OCI-LY1 (cell line): Measurements from ENCODE around the gene CDH4.

Experiments
- H2AFZ ChIP-seq: fragments of 200-600 bp; sonication (generic), shearing (Covaris generic); 2 replicates; pipeline ENCODE4 v1.6.0; 2014; ENCODE audit warnings: antibody characterized with exemption, mild to moderate bottlenecking, low read length
- H3F3A ChIP-seq: fragments of 200-600 bp; sonication (generic), shearing (Covaris generic); 2 replicates; pipeline ENCODE4 v1.6.0; 2014; ENCODE audit warnings: mild to moderate bottlenecking, antibody characterized with exemption, low read length, moderate library complexity; ENCODE audit not compliant: insufficient read depth
- H3K27ac ChIP-seq: fragments of 200-600 bp; sonication (generic); 2 replicates; pipeline ENCODE4 v1.5.1; 2014; ENCODE audit warnings: low read length, mixed run types, mild to moderate bottlenecking, low read depth; ENCODE audit not compliant: poor library complexity, severe bottlenecking
- H3K27me3 ChIP-seq: fragments of 200-600 bp; sonication (generic); 2 replicates; pipeline ENCODE4 v1.6.0; 2014; ENCODE audit warnings: antibody characterized with exemption, mild to moderate bottlenecking, low read length, moderate library complexity; ENCODE audit not compliant: insufficient read depth
- H3K36me3 ChIP-seq: fragments of 200-600 bp; sonication (generic); 2 replicates; pipeline ENCODE4 v1.6.1; 2014; ENCODE audit warnings: mild to moderate bottlenecking, antibody characterized with exemption, low read length, moderate library complexity, mixed read lengths; ENCODE audit not compliant: insufficient read depth
- H3K4me1 ChIP-seq: fragments of 200-600 bp; sonication (generic); 2 replicates; pipeline ENCODE4 v1.5.1; 2014; ENCODE audit warnings: mild to moderate bottlenecking, low read length, moderate library complexity; ENCODE audit not compliant: insufficient read depth, severe bottlenecking
- H3K4me2 ChIP-seq: fragments of 200-600 bp; sonication (generic), shearing (Covaris generic); 2 replicates; pipeline ENCODE4 v1.6.1; 2014; ENCODE audit warnings: low read length
- H3K4me3 ChIP-seq: fragments of 200-600 bp; sonication (generic); 2 replicates; pipeline ENCODE4 v1.5.1; 2014; ENCODE audit warnings: low read length, low read depth, mild to moderate bottlenecking, mixed read lengths; ENCODE audit not compliant: poor library complexity, severe bottlenecking
- H3K79me2 ChIP-seq: fragments of 200-600 bp; shearing (Covaris generic); 2 replicates; pipeline ENCODE4 v1.6.1; 2016; ENCODE audit warnings: mixed run types, low read length, mixed read lengths; ENCODE audit not compliant: insufficient read depth
- H3K9ac ChIP-seq: fragments of 200-600 bp; sonication (generic), shearing (Covaris generic); 2 replicates; pipeline ENCODE4 v1.6.1; 2014; ENCODE audit warnings: mild to moderate bottlenecking, low read length, mixed read lengths
- H3K9me2 ChIP-seq: fragments of 200-600 bp; sonication (generic), shearing (Covaris generic); 2 replicates; pipeline ENCODE4 v1.6.1; 2014; ENCODE audit warnings: low read depth, mild to moderate bottlenecking, low read length, mixed read lengths
- H3K9me3 ChIP-seq: fragments of 200-600 bp; shearing (Covaris generic); 2 replicates; pipeline ENCODE4 v1.6.1; 2014; ENCODE audit warnings: low read length, mixed read lengths
- H4K20me1 ChIP-seq: fragments of 200-600 bp; sonication (generic), shearing (Covaris generic); 2 replicates; pipeline ENCODE4 v1.6.0; 2016; ENCODE audit warnings: mild to moderate bottlenecking, low read length; ENCODE audit not compliant: insufficient read depth
- EZH2 ChIP-seq: fragments of 200-600 bp; sonication (generic), shearing (Covaris generic); IDR thresholded peaks from 2 replicates; pipeline ENCODE4 v1.8.0; 2017; ENCODE audit warnings: borderline replicate concordance, mixed run types, mild to moderate bottlenecking, antibody characterized with exemption, low read length, moderate library complexity, mixed read lengths
- TF ChIP-seq, protein P1 (sequence below): fragments of 200-600 bp; sonication (generic), shearing (Covaris generic); IDR thresholded peaks from 2 replicates; pipeline ENCODE4 v1.5.1; 2017; ENCODE audit warnings: mild to moderate bottlenecking, antibody characterized with exemption, low read length, moderate library complexity, mixed read lengths

CDH4 gene

GRCh38 chr20:61608275-61609085, 356.4 kb downstream of the CDH4 start:
- H3K4me1 ChIP-seq, result no peaks in the 10 kb centered on the region
- H2AFZ ChIP-seq, result no peak overlapping the region

GRCh38 chr20:61609461-61609860, 357.4 kb downstream of the CDH4 start:
- Histone ChIP-seq H3K9ac (no peak overlapping the region), H3K9me2 (no peaks in the 10 kb centered on the region), H3K4me3 (no peak overlapping the region), H4K20me1 (no peaks in the 10 kb centered on the region), H3K27me3 (0 out of 2 replicates have a peak, but pooled peaks cover 3% of the 10 kb centered on the region), H3F3A (no peaks in the 10 kb centered on the region), H3K79me2 (no peaks in the 10 kb centered on the region), H3K4me1 (no peaks in the 10 kb centered on the region), H3K9me3 (no peaks in the 10 kb centered on the region), H3K36me3 (no peaks in the 10 kb centered on the region), H3K27ac (no peak overlapping the region), H3K4me2 (no peak overlapping the region), H2AFZ (no peak overlapping the region)
- TF ChIP-seq, protein P1, sequence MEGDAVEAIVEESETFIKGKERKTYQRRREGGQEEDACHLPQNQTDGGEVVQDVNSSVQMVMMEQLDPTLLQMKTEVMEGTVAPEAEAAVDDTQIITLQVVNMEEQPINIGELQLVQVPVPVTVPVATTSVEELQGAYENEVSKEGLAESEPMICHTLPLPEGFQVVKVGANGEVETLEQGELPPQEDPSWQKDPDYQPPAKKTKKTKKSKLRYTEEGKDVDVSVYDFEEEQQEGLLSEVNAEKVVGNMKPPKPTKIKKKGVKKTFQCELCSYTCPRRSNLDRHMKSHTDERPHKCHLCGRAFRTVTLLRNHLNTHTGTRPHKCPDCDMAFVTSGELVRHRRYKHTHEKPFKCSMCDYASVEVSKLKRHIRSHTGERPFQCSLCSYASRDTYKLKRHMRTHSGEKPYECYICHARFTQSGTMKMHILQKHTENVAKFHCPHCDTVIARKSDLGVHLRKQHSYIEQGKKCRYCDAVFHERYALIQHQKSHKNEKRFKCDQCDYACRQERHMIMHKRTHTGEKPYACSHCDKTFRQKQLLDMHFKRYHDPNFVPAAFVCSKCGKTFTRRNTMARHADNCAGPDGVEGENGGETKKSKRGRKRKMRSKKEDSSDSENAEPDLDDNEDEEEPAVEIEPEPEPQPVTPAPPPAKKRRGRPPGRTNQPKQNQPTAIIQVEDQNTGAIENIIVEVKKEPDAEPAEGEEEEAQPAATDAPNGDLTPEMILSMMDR, result no peak
- no peak for TF ChIP-seq EZH2

More at GRCh38 chr20:61608275-61609085, 356.4 kb downstream of the CDH4 start:
- Histone ChIP-seq H4K20me1 (no peaks in the 10 kb centered on the region), H3K27me3 (0 out of 2 replicates have a peak, but pooled peaks cover 3% of the 10 kb centered on the region), H3K4me2 (no peak overlapping the region), H3K4me3 (no peak overlapping the region), H3K27ac (no peak overlapping the region), H3K79me2 (no peaks in the 10 kb centered on the region), H3K36me3 (no peaks in the 10 kb centered on the region), H3K9me3 (no peaks in the 10 kb centered on the region), H3K9me2 (no peaks in the 10 kb centered on the region), H3F3A (no peaks in the 10 kb centered on the region), H3K9ac (no peak overlapping the region)
- no peak for TF ChIP-seq EZH2
- TF ChIP-seq, protein P1, result no peak

DNA sequence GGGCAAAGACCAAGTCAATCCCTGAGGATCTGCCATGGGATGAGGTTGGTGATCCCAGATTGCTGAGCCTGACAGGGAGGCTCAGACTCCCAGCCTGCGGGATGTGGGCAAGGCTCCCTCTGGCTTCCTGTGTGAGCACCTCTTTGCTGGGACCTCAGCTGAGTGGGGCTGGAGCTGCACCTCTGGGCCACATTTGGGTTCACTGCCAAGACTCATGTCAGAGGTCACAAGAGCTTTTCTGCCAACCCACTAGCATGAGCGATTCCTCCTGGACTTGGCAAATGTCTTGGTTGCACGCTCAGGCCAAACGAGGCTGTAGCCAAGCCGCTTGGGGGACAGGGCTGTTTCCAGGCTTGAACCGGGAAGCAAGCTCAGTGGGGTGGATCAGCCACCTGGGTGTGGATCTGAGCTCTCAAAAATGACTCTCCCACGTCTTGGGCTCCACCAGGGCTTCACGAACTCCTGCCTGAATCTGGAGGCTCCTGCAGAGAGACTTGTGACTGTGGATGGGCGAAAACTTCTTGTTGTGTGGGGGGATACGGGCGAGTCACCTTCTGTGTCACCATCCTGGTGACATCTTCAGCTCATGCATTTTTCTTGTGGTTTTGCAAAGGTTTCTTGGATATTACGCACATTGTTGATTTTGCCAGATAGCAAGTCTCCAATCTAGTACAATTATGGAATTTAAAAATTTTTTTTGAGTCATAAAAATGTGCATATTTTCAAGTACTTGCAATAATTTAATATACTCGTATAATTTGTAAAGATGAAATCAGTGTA, 359.5 kb downstream of the CDH4 start:
- Histone ChIP-seq H3K36me3 (no peaks in the 10 kb centered on the region), H3K4me3 (no peak overlapping the region), H3F3A (no peaks in the 10 kb centered on the region), H3K79me2 (no peaks in the 10 kb centered on the region), H4K20me1 (no peaks in the 10 kb centered on the region), H3K27me3 (0 out of 2 replicates have a peak, but pooled peaks cover 3% of the 10 kb centered on the region), H3K4me2 (no peak overlapping the region), H3K9me3 (no peaks in the 10 kb centered on the region), H3K27ac (no peak overlapping the region), H3K9me2 (no peaks in the 10 kb centered on the region), H3K4me1 (no peaks in the 10 kb centered on the region), H3K9ac (no peak overlapping the region), H2AFZ (no peak overlapping the region)
- TF ChIP-seq, protein P1, result no peak
- no peak for TF ChIP-seq EZH2
